ENCODE data around the gene NCAM2. TPM values are rescaled to one million over a fixed set of nuclear protein-coding genes. Genes with fewer than 3 reads are reported as not detected.

The NCAM2 gene
- total and polyA plus RNA-seq, 2 donors (not counting 3 experiments of a cell fraction or from before 2014, with no cell fraction given): 0.11 to 0.27 TPM

- FAIRE-seq: no peak
- Histone ChIP-seq H3K4me3 (replicated peaks in 1 of 3; ENCODE audit: insufficient read depth in 1 of 3, low read depth in 1 of 3, low read length in 3 of 3) (no peak overlapping the region), H2AFZ (ENCODE audit: low read depth, low read length) (no peak overlapping the region), H3K36me3 (ENCODE audit: control insufficient read depth in 2 of 2, extremely low read depth in 1 of 2, insufficient read depth in 2 of 2, low read length in 2 of 2) (no peaks in the 10 kb centered on the region), H3K27me3 (ENCODE audit: control insufficient read depth in 2 of 2, insufficient read depth in 2 of 2, low read length in 2 of 2) (no peaks in the 10 kb centered on the region), H3K27ac (ENCODE audit: insufficient read depth, low read depth, low read length) (no peak overlapping the region), H3K9me3 (replicated peaks; ENCODE audit: control insufficient read depth, insufficient read depth, low read length) (no peaks in the 10 kb centered on the region), H3K9me1 (replicated peaks; ENCODE audit: control insufficient read depth, extremely low read depth, insufficient read depth, low read length) (no peaks in the 10 kb centered on the region), H3K79me2 (ENCODE audit: control insufficient read depth, insufficient read depth, low read length) (no peaks in the 10 kb centered on the region), H3K9ac (replicated peaks; ENCODE audit: extremely low read depth, insufficient read depth, low read length) (no peak overlapping the region), H3K4me2 (ENCODE audit: insufficient read depth, low read length) (no peak overlapping the region), H3K4me1 (ENCODE audit: control insufficient read depth, extremely low read depth, insufficient read depth, low read length) (no peaks in the 10 kb centered on the region), H4K20me1 (replicated peaks; ENCODE audit: control insufficient read depth, extremely low read depth, insufficient read depth, low read length) (no peaks in the 10 kb centered on the region)
- no peak for DNase-seq (ENCODE audit: low read depth, low spot score)
- TF ChIP-seq EZH2 (IDR thresholded peaks at IDR 0.05; ENCODE audit: borderline replicate concordance, low read depth, low read length, severe bottlenecking) (no peak), POLR2A (IDR thresholded peaks at IDR 0.05; ENCODE audit: low read depth, low read length) (no peak)
- intact Hi-C loops (cut with micrococcal nuclease) (loop anchor here (5.0 to 10.0 kb wide), 2 partner anchors 454 to 692 kb away; no protein-coding TSS in a partner anchor), dilution Hi-C loops (cut with MboI; ENCODE audit: extremely low pct_ligation_motif_present, low sequenced_read_pairs) (no loop called here)
- no TSS peak for BruUV-seq (replicated peaks)
- ChIA-PET POLR2A (no interaction called here), CTCF (no interaction called here)
These were observed 232.5 kb downstream of the NCAM2 start for GRCh38 chr21:21230672-21231071.

- no peak overlapping the region for H3K4me3 ChIP-seq (replicated peaks in 1 of 3; ENCODE audit: insufficient read depth in 1 of 3, low read depth in 1 of 3, low read length in 3 of 3)
- H3K9me1 ChIP-seq (replicated peaks; ENCODE audit: control insufficient read depth, extremely low read depth, insufficient read depth, low read length): no peaks in the 10 kb centered on the region
- no peaks in the 10 kb centered on the region for H3K36me3 ChIP-seq (ENCODE audit: control insufficient read depth in 2 of 2, extremely low read depth in 1 of 2, insufficient read depth in 2 of 2, low read length in 2 of 2)
- no peak overlapping the region for H3K4me2 ChIP-seq (ENCODE audit: insufficient read depth, low read length)
- CTCF ChIA-PET: interaction anchor here (0.8 to 1.5 kb wide), 10 partner anchors 14 to 1786 kb away, joined by 3 to 7 read pairs (median 4); no protein-coding TSS in a partner anchor
- POLR2A ChIA-PET: no interaction called here
- H3K79me2 ChIP-seq (ENCODE audit: control insufficient read depth, insufficient read depth, low read length): no peaks in the 10 kb centered on the region
- H3K27me3 ChIP-seq (ENCODE audit: control insufficient read depth in 2 of 2, insufficient read depth in 2 of 2, low read length in 2 of 2): no peaks in the 10 kb centered on the region
- H3K27ac ChIP-seq (ENCODE audit: insufficient read depth, low read depth, low read length): no peak overlapping the region
- dilution Hi-C loops (cut with MboI; ENCODE audit: extremely low pct_ligation_motif_present, low sequenced_read_pairs) (no loop called here), intact Hi-C loops (cut with micrococcal nuclease) (loop anchor here (2.0 to 10.0 kb wide), 3 partner anchors 453 to 1561 kb away; no protein-coding TSS in a partner anchor)
- no TSS peak for BruUV-seq (replicated peaks)
- no peak for DNase-seq (ENCODE audit: low read depth, low spot score)
- no peaks in the 10 kb centered on the region for H3K9me3 ChIP-seq (replicated peaks; ENCODE audit: control insufficient read depth, insufficient read depth, low read length)
- TF ChIP-seq POLR2A (IDR thresholded peaks at IDR 0.05; ENCODE audit: low read depth, low read length): no peak
- H3K4me1 ChIP-seq (ENCODE audit: control insufficient read depth, extremely low read depth, insufficient read depth, low read length): no peaks in the 10 kb centered on the region
- no peak overlapping the region for H2AFZ ChIP-seq (ENCODE audit: low read depth, low read length)
- H4K20me1 ChIP-seq (replicated peaks; ENCODE audit: control insufficient read depth, extremely low read depth, insufficient read depth, low read length): no peaks in the 10 kb centered on the region
- H3K9ac ChIP-seq (replicated peaks; ENCODE audit: extremely low read depth, insufficient read depth, low read length): no peak overlapping the region
- no peak for FAIRE-seq
These were observed 233.7 kb downstream of the NCAM2 start for GRCh38 chr21:21231913-21232312.
